K562 (cell line): ENCODE results near the gene CDC42SE2. TPM values are rescaled to one million over a fixed set of nuclear protein-coding genes. Genes with fewer than 3 reads are reported as not detected.

ENCODE experiments used
- ATAC-seq: fragments of 200-7000 bp; cut with Tn5 transposase; 3 replicates; pipeline ENCODE4 v1.9.1; 2020; ENCODE audit warnings: moderate library complexity
- BruUV-seq: library from RNA; stranded (reverse); fragments of 400-500 nt; replicated peaks from 2 replicates; lab custom pipeline; 2021; lab: Mats Ljungman, UMichigan
- CTCF ChIA-PET: fragments of 300-600 bp; formaldehyde crosslinking; extraction: SDS; loops from one replicate; lab custom pipeline; 2021; ENCODE audit warnings: low intra/inter-chr PET ratio; lab: Yijun Ruan, JAX
- POLR2A ChIA-PET: fragments of 300-600, 350-650 bp; sonication (Branson Sonifier 250); formaldehyde crosslinking; extraction: SDS; loops from one replicate; lab custom pipeline; 2021; ENCODE audit warnings: antibody characterized with exemption, inconsistent platforms; lab: Yijun Ruan, JAX
- DNase-seq, 4 experiments: peaks; one replicate each; pipeline versions ENCODE4 v3.0.0 to v3.0.0-alpha.2; 2011 to 2018; ENCODE audit warnings: low spot score in 3 of 4, mixed read lengths in 3 of 4; ENCODE audit errors: extremely low read depth in 1 of 4
- FAIRE-seq: peaks from 2 replicates; lab custom pipeline; 2011; peaks lifted over from hg19 to GRCh38; lab: Jason Lieb, UNC
- H2AFZ ChIP-seq: 2 replicates; pipeline ENCODE4 v1.6.0; 2011; ENCODE audit warnings: low read depth, low read length, control low read depth, inconsistent platforms
- H3K27ac ChIP-seq: fragments of 200-600 bp; 3 replicates; pipeline ENCODE4 v1.8.0; 2011; ENCODE audit warnings: low read depth, mild to moderate bottlenecking, control low read depth, inconsistent platforms, low read length, moderate library complexity, mixed read lengths; ENCODE audit errors: extremely low read depth
- H3K27me3 ChIP-seq, 2 experiments: fragments of 300-600 bp in 1 of 2; 2 replicates in 1 of 2; 3 replicates in 1 of 2; pipeline versions ENCODE4 v1.6.0 to v1.8.0; 2011; ENCODE audit warnings: inconsistent platforms in 2 of 2, low read length in 2 of 2, mild to moderate bottlenecking in 1 of 2, mixed read lengths in 1 of 2, moderate library complexity in 1 of 2; ENCODE audit not compliant: control insufficient read depth in 2 of 2, insufficient read depth in 2 of 2
- H3K36me3 ChIP-seq: fragments of 300-600 bp; 3 replicates; pipeline ENCODE4 v1.8.0; 2011; ENCODE audit warnings: mild to moderate bottlenecking, low read length, inconsistent platforms; ENCODE audit not compliant: control insufficient read depth, insufficient read depth
- H3K4me1 ChIP-seq, 2 experiments: fragments of 200-600 bp in 1 of 2; replicated peaks in 1 of 2; 2 replicates in 1 of 2; 3 replicates in 1 of 2; pipeline versions ENCODE4 v1.5.1 to v1.8.0; 2011; ENCODE audit warnings: inconsistent platforms in 2 of 2, low read length in 2 of 2, mild to moderate bottlenecking in 1 of 2, mixed read lengths in 1 of 2, moderate library complexity in 1 of 2; ENCODE audit not compliant: control insufficient read depth in 2 of 2, insufficient read depth in 2 of 2
- H3K4me2 ChIP-seq: 2 replicates; pipeline ENCODE4 v1.6.1; 2011; ENCODE audit warnings: low read length, control low read depth, inconsistent platforms, mixed read lengths; ENCODE audit not compliant: insufficient read depth
- H3K4me3 ChIP-seq: fragments of 200-600 bp; sonication (generic), shearing (Covaris generic); 2 replicates; pipeline ENCODE4 v1.5.1; 2016; ENCODE audit warnings: control low read depth, inconsistent platforms
- H3K79me2 ChIP-seq: fragments of 200-600 bp; 3 replicates; pipeline ENCODE4 v1.8.0; 2011; ENCODE audit warnings: low read length, inconsistent platforms; ENCODE audit not compliant: control insufficient read depth, insufficient read depth
- H3K9ac ChIP-seq, 2 experiments: 2 replicates each; pipeline versions ENCODE4 v1.6.0 to v1.6.1; 2011; ENCODE audit warnings: low read depth in 2 of 2, low read length in 2 of 2, control low read depth in 1 of 2, inconsistent platforms in 1 of 2, mild to moderate bottlenecking in 1 of 2, mixed read lengths in 1 of 2; ENCODE audit not compliant: insufficient read depth in 1 of 2
- H3K9me1 ChIP-seq: one replicate; pipeline ENCODE4 v1.6.0; 2011; ENCODE audit warnings: inconsistent platforms, mild to moderate bottlenecking, low read length, moderate library complexity; ENCODE audit not compliant: control insufficient read depth, insufficient read depth
- H3K9me3 ChIP-seq: replicated peaks from 2 replicates; pipeline ENCODE4 v1.5.1; 2011; ENCODE audit warnings: low read depth, low read length, inconsistent platforms; ENCODE audit not compliant: control insufficient read depth, insufficient read depth
- H4K20me1 ChIP-seq: replicated peaks from 2 replicates; pipeline ENCODE4 v1.6.1; 2011; ENCODE audit warnings: low read length, inconsistent platforms, mixed read lengths; ENCODE audit not compliant: control insufficient read depth, insufficient read depth
- BCOR ChIP-seq: fragments of 450-650 bp; IDR thresholded peaks from 2 replicates; pipeline ENCODE4 v1.6.1; 2016
- CBX3 ChIP-seq, 2 experiments: IDR thresholded peaks; 1 replicate in 1 of 2; 2 replicates in 1 of 2; pipeline ENCODE4 v1.6.1; 2012; ENCODE audit warnings: inconsistent platforms in 2 of 2, low read length in 2 of 2, borderline replicate concordance in 1 of 2, control low read depth in 1 of 2
- CBX8 ChIP-seq: fragments of 200-600 bp; sonication (generic); IDR thresholded peaks from 2 replicates; pipeline ENCODE4 v1.6.1; 2012; ENCODE audit warnings: borderline replicate concordance, mixed run types, low read depth, mild to moderate bottlenecking, moderate library complexity, mixed read lengths, low read length, control low read depth, inconsistent platforms; ENCODE audit not compliant: poor library complexity, severe bottlenecking; ENCODE audit errors: extremely low read depth
- CEBPB ChIP-seq: fragments of 450-650 bp; IDR thresholded peaks from 2 replicates; pipeline ENCODE4 v1.6.1; 2016; ENCODE audit warnings: missing genetic modification characterization, missing compliant biosample characterization
- JUN ChIP-seq, 2 experiments: sonication (generic) in 1 of 2; formaldehyde crosslinking in 1 of 2; IDR thresholded peaks; 2 replicates each; pipeline versions ENCODE4 v1.6.1 to v1.8.0; 2012 to 2022; ENCODE audit warnings: borderline replicate concordance in 2 of 2, mild to moderate bottlenecking in 2 of 2, improper control_type of control experiment in 1 of 2, low read depth in 1 of 2, low read length in 1 of 2, missing genetic modification reagents in 1 of 2
- KLF13 ChIP-seq: fragments of 450-650 bp; IDR thresholded peaks from 2 replicates; pipeline ENCODE4 v1.6.1; 2016; ENCODE audit warnings: missing genetic modification characterization, low read depth, mild to moderate bottlenecking, missing compliant biosample characterization, moderate library complexity, borderline replicate concordance
- MAFG ChIP-seq: fragments of 450-650 bp; conservative IDR thresholded peaks from 2 replicates; pipeline ENCODE4 v1.6.1; 2016; ENCODE audit warnings: missing genetic modification characterization, missing compliant biosample characterization
- MYBL2 ChIP-seq, 2 experiments: fragments of 450-650 bp in 1 of 2; sonication (generic) in 1 of 2; formaldehyde crosslinking in 1 of 2; IDR thresholded peaks; 2 replicates each; pipeline versions ENCODE4 v1.6.1 to v1.8.1; 2017 to 2022; ENCODE audit warnings: borderline replicate concordance in 1 of 2, inconsistent platforms in 1 of 2, low read depth in 1 of 2, mild to moderate bottlenecking in 1 of 2, missing genetic modification reagents in 1 of 2, moderate library complexity in 1 of 2
- POLR3A ChIP-seq: IDR thresholded peaks from 2 replicates; pipeline ENCODE4 v1.6.1; 2011; ENCODE audit warnings: borderline replicate concordance, mild to moderate bottlenecking, moderate library complexity; ENCODE audit not compliant: insufficient read length, insufficient read depth; ENCODE audit errors: extremely low read depth
- SIRT6 ChIP-seq: IDR thresholded peaks from one replicate; pipeline ENCODE4 v1.6.1; 2012; ENCODE audit warnings: low read depth, mild to moderate bottlenecking, control low read depth, inconsistent platforms, low read length, moderate library complexity
- ZC3H11A ChIP-seq: IDR thresholded peaks from 2 replicates; pipeline ENCODE4 v1.6.1; 2012; ENCODE audit warnings: low read depth, low read length, improper control_type of control experiment
- ZNF12 ChIP-seq: sonication (generic); formaldehyde crosslinking; IDR thresholded peaks from 2 replicates; pipeline ENCODE4 v1.4.0; 2020; ENCODE audit warnings: mild to moderate bottlenecking, missing genetic modification reagents
- ZNF184 ChIP-seq: sonication (generic); formaldehyde crosslinking; IDR thresholded peaks from 2 replicates; pipeline ENCODE4 v1.5.0; 2020; ENCODE audit warnings: missing genetic modification reagents
- in situ Hi-C: fragments of 300-500 bp; cut with MboI; formaldehyde crosslinking; loops from 4 replicates; pipeline ENCODE4 v1.15.0; 2018; ENCODE audit warnings: inconsistent platforms, mixed read lengths
- intact Hi-C: fragments of 100-400 bp; cut with micrococcal nuclease; formaldehyde crosslinking; loops from 2 replicates; pipeline ENCODE4 v1.14.2; 2022
- polyA plus RNA-seq, 8 experiments: library from polyadenylated mRNA; depleted of rRNA in 4 of 8; stranded (reverse) in 5 of 8; unstranded in 3 of 8; fragments of >200 nt; fragmentation: Nextera tagmentation in 2 of 8; fragmentation: Illumina TruSeq in 1 of 8; extraction: Ambion mirVana in 2 of 8; extraction: Trizol in 1 of 8; gene quantifications; 2 replicates each; pipeline versions ENCODE4 v1.2.1 to v1.2.3, GENCODE V29; 2011 to 2014; ENCODE audit warnings: inconsistent platforms in 1 of 8, missing spikeins in 1 of 8
- total RNA-seq, 7 experiments: library from RNA; depleted of rRNA in 6 of 7; stranded (reverse); fragments of >200 nt in 6 of 7; fragmentation: Illumina TruSeq in 2 of 7; extraction: Trizol in 2 of 7; gene quantifications; 2 replicates each; pipeline versions ENCODE4 v1.2.1 to v1.2.3, GENCODE V29; 2011 to 2021; ENCODE audit warnings: low replicate concordance in 1 of 7
- TF ChIP-seq, protein P1 (sequence below), 2 experiments: fragments of 450-650 bp; conservative IDR thresholded peaks; 2 replicates each; pipeline ENCODE4 v1.6.1; 2017; ENCODE audit warnings: mild to moderate bottlenecking in 2 of 2, moderate library complexity in 2 of 2
- TF ChIP-seq, protein P2 (sequence below): fragments of 250-450 bp; sonication (Bioruptor Pico); IDR thresholded peaks from 2 replicates; pipeline ENCODE4 v1.4.0; 2020

The CDC42SE2 gene
- total and polyA plus RNA-seq, 9 of the 15 experiments (the other 6 are each of a cell fraction or from before 2014, with no cell fraction given) = 24.8 to 44.3 (median 32.7) TPM

DNA sequence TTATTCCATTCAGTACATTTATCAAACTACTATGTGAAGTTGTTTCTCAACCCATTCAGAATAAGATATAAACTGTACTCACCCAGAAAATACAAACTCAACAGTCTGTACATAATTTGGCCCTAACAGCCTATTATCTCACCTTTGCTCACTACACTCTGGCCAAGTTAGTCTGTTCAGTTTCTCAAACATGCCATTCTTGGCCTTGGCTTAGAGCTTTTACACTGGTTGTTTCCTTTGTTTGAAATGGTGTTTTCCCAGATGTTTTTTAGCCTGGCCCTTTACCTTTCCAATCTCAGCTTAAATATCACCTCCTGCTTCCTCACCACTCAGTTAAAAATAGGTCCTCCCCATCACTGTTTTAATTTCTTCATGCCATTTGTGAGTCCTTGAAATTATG, 13.6 kb downstream of the CDC42SE2 start:
- in situ Hi-C loops = no loop called here
- Histone ChIP-seq H3K9me3 (no peaks in the 10 kb centered on the region; the same call in 1 of the 2 replicates), H4K20me1 (no peaks in the 10 kb centered on the region), H3K27ac (no peak overlapping the region), H3K4me2 (no peak overlapping the region), H3K9me1 (no peaks in the 10 kb centered on the region), H3K4me1 (no peaks in the 10 kb centered on the region; a peak in 2 of 5 replicates), H3K79me2 (peaks cover 94% of the 10 kb centered on the region), H3K4me3 (no peak overlapping the region), H3K36me3 (no peaks in the 10 kb centered on the region; the same call in 2 of the 3 replicates), H2AFZ (no peak overlapping the region), H3K27me3 (no peaks in the 10 kb centered on the region), H3K9ac (no peak overlapping the region)
- ATAC-seq (no peak), FAIRE-seq (no peak), DNase-seq (no peak)
- CTCF ChIA-PET = no interaction called here
- intact Hi-C loops = no loop called here
- POLR2A ChIA-PET = interaction anchor here (1.1 kb wide), 1 partner anchor 13 kb away, joined by 3 read pairs; no protein-coding TSS in a partner anchor
- no TSS peak for BruUV-seq
- TF ChIP-seq ZC3H11A (no peak), KLF13 (tag) (no peak), JUN (IDR thresholded peaks at IDR 0.05; ENCODE audit: borderline replicate concordance, low read depth, low read length) (no peak), JUN (CRISPR knock-in tag; IDR thresholded peaks at IDR 0.05; ENCODE audit: borderline replicate concordance) (no peak), MAFG (tag) (no peak), POLR3A (no peak), BCOR (no peak), CBX8 (no peak), MYBL2 (IDR thresholded peaks at IDR 0.05; ENCODE audit: low read depth) (no peak), MYBL2 (CRISPR knock-in tag; IDR thresholded peaks at IDR 0.05; ENCODE audit: borderline replicate concordance) (no peak), CBX3 (IDR thresholded peaks at IDR 0.05; ENCODE audit: borderline replicate concordance in 1 of 2, low read length in 2 of 2) (no peak), SIRT6 (no peak), CEBPB (tag) (no peak), ZNF184 (CRISPR knock-in tag) (no peak), ZNF12 (CRISPR knock-in tag) (no peak)
- TF ChIP-seq, protein P1, sequence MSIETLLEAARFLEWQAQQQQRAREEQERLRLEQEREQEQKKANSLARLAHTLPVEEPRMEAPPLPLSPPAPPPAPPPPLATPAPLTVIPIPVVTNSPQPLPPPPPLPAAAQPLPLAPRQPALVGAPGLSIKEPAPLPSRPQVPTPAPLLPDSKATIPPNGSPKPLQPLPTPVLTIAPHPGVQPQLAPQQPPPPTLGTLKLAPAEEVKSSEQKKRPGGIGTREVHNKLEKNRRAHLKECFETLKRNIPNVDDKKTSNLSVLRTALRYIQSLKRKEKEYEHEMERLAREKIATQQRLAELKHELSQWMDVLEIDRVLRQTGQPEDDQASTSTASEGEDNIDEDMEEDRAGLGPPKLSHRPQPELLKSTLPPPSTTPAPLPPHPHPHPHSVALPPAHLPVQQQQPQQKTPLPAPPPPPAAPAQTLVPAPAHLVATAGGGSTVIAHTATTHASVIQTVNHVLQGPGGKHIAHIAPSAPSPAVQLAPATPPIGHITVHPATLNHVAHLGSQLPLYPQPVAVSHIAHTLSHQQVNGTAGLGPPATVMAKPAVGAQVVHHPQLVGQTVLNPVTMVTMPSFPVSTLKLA (conservative IDR thresholded peaks at IDR 0.05) = no peak
- TF ChIP-seq, protein P2, sequence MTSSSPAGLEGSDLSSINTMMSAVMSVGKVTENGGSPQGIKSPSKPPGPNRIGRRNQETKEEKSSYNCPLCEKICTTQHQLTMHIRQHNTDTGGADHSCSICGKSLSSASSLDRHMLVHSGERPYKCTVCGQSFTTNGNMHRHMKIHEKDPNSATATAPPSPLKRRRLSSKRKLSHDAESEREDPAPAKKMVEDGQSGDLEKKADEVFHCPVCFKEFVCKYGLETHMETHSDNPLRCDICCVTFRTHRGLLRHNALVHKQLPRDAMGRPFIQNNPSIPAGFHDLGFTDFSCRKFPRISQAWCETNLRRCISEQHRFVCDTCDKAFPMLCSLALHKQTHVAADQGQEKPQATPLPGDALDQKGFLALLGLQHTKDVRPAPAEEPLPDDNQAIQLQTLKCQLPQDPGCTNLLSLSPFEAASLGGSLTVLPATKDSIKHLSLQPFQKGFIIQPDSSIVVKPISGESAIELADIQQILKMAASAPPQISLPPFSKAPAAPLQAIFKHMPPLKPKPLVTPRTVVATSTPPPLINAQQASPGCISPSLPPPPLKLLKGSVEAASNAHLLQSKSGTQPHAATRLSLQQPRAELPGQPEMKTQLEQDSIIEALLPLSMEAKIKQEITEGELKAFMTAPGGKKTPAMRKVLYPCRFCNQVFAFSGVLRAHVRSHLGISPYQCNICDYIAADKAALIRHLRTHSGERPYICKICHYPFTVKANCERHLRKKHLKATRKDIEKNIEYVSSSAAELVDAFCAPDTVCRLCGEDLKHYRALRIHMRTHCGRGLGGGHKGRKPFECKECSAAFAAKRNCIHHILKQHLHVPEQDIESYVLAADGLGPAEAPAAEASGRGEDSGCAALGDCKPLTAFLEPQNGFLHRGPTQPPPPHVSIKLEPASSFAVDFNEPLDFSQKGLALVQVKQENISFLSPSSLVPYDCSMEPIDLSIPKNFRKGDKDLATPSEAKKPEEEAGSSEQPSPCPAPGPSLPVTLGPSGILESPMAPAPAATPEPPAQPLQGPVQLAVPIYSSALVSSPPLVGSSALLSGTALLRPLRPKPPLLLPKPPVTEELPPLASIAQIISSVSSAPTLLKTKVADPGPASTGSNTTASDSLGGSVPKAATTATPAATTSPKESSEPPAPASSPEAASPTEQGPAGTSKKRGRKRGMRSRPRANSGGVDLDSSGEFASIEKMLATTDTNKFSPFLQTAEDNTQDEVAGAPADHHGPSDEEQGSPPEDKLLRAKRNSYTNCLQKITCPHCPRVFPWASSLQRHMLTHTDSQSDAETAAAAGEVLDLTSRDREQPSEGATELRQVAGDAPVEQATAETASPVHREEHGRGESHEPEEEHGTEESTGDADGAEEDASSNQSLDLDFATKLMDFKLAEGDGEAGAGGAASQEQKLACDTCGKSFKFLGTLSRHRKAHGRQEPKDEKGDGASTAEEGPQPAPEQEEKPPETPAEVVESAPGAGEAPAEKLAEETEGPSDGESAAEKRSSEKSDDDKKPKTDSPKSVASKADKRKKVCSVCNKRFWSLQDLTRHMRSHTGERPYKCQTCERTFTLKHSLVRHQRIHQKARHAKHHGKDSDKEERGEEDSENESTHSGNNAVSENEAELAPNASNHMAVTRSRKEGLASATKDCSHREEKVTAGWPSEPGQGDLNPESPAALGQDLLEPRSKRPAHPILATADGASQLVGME = no peak
